Measurements from ENCODE around the gene NPBWR2.

Gene NPBWR2

DNA sequence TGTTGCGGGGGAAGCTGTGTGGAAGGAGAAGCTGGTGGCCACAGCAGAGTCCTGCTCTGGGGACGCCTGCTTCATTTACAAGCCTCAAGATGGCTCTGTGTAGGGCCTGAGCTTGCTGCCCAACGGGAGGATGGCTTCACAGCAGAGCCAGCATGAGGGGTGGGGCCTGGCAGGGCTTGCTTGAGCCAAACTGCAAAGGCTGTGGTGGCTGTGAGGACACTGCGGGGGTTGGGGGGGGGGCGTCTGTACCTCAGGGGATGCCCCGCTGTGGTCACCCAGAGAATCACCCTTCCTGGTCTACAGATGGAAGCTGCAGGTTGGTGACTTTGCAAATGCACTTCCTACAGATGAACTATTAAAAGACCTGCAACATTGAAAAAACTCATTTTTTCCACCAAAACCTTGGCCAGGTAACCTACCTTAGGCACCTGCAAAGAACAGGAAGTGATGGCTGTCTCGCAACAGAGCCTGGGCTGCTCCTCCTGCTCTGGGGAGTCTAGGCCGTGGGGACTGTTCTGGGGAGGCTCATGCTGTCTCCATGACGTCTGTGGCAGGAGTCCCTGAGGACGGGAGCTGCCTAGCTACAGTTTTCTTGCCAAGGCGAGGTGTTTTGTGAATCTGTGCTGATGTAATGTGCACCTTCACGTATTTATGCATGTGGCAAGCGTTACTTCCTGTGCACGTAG lies 7.3 kb downstream of the NPBWR2 start:
- H3K4me3 ChIP-seq (ENCODE audit: low read depth, low read length): no peak overlapping the region
- peaks cover 39% of the 10 kb centered on the region for H3K27me3 ChIP-seq (ENCODE audit: insufficient read depth, low read length)
- no peaks in the 10 kb centered on the region for H3K4me1 ChIP-seq (ENCODE audit: control insufficient read depth, insufficient read depth, low read length, unreplicated experiment)
- no peaks in the 10 kb centered on the region for H3K79me2 ChIP-seq (ENCODE audit: control insufficient read depth, insufficient read depth, low read length, unreplicated experiment)
- no peak overlapping the region for H3K27ac ChIP-seq (ENCODE audit: low read depth, low read length)
- no peaks in the 10 kb centered on the region for H3K36me3 ChIP-seq (ENCODE audit: insufficient read depth, low read length)
- no peak overlapping the region for H2AFZ ChIP-seq (ENCODE audit: low read length, unreplicated experiment)

GRCh38 chr20:64099086-64099786 lies 8.1 kb downstream of the NPBWR2 start:
- no peaks in the 10 kb centered on the region for H3K79me2 ChIP-seq (ENCODE audit: control insufficient read depth, insufficient read depth, low read length, unreplicated experiment)

GRCh38 chr20:64098471-64099013 lies 8.8 kb downstream of the NPBWR2 start:
- Histone ChIP-seq H3K4me3 (ENCODE audit: low read depth, low read length) (no peak overlapping the region), H3K27me3 (ENCODE audit: insufficient read depth, low read length) (peaks cover 32% of the 10 kb centered on the region), H3K4me1 (ENCODE audit: control insufficient read depth, insufficient read depth, low read length, unreplicated experiment) (no peaks in the 10 kb centered on the region), H3K36me3 (ENCODE audit: insufficient read depth, low read length) (no peaks in the 10 kb centered on the region), H3K27ac (ENCODE audit: low read depth, low read length) (no peak overlapping the region), H2AFZ (ENCODE audit: low read length, unreplicated experiment) (no peak overlapping the region), H3K79me2 (ENCODE audit: control insufficient read depth, insufficient read depth, low read length, unreplicated experiment) (no peaks in the 10 kb centered on the region)

More at GRCh38 chr20:64099086-64099786, 8.1 kb downstream of the NPBWR2 start:
- H3K27me3 ChIP-seq (ENCODE audit: insufficient read depth, low read length): peaks cover 39% of the 10 kb centered on the region
- H3K4me3 ChIP-seq (ENCODE audit: low read depth, low read length): no peak overlapping the region
- no peak overlapping the region for H2AFZ ChIP-seq (ENCODE audit: low read length, unreplicated experiment)
- no peak overlapping the region for H3K27ac ChIP-seq (ENCODE audit: low read depth, low read length)
- H3K4me1 ChIP-seq (ENCODE audit: control insufficient read depth, insufficient read depth, low read length, unreplicated experiment): no peaks in the 10 kb centered on the region
- no peaks in the 10 kb centered on the region for H3K36me3 ChIP-seq (ENCODE audit: insufficient read depth, low read length)

- Histone ChIP-seq H3K27me3 (ENCODE audit: insufficient read depth, low read length) (peaks cover 12% of the 10 kb centered on the region), H3K4me1 (ENCODE audit: control insufficient read depth, insufficient read depth, low read length, unreplicated experiment) (no peaks in the 10 kb centered on the region), H3K36me3 (ENCODE audit: insufficient read depth, low read length) (no peaks in the 10 kb centered on the region), H3K79me2 (ENCODE audit: control insufficient read depth, insufficient read depth, low read length, unreplicated experiment) (no peaks in the 10 kb centered on the region), H3K27ac (ENCODE audit: low read depth, low read length) (no peak overlapping the region), H2AFZ (ENCODE audit: low read length, unreplicated experiment) (no peak overlapping the region), H3K4me3 (ENCODE audit: low read depth, low read length) (no peak overlapping the region)
Measured at GRCh38 chr20:64096535-64096934, 10.8 kb downstream of the NPBWR2 start.

DNA sequence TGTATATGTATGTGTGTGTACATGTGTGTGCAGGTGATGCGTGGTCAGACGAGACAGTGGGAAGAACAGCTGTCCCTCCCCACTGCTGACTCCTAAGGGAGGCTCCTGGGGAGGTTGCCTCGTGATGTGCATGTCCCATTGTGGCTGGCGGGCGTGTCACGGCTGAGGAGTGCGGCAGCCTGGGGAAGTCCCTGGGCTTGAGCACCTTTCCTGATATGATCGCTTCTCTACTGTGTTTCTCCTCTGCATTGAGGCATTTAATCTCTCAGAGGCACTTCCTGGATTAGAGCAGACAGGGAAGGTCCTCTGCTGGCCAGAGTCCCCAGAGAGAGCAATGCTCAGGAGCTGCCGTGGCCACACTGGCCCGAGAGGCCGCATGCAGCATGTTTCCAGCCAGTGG lies 11.4 kb downstream of the NPBWR2 start:
- no peaks in the 10 kb centered on the region for H3K36me3 ChIP-seq (ENCODE audit: insufficient read depth, low read length)
- H3K4me3 ChIP-seq (ENCODE audit: low read depth, low read length): no peak overlapping the region
- no peaks in the 10 kb centered on the region for H3K4me1 ChIP-seq (ENCODE audit: control insufficient read depth, insufficient read depth, low read length, unreplicated experiment)
- H3K27me3 ChIP-seq (ENCODE audit: insufficient read depth, low read length): peaks cover 6% of the 10 kb centered on the region
- H3K27ac ChIP-seq (ENCODE audit: low read depth, low read length): no peak overlapping the region
- no peak overlapping the region for H2AFZ ChIP-seq (ENCODE audit: low read length, unreplicated experiment)
- no peaks in the 10 kb centered on the region for H3K79me2 ChIP-seq (ENCODE audit: control insufficient read depth, insufficient read depth, low read length, unreplicated experiment)

GRCh38 chr20:64095455-64095854 lies 11.9 kb downstream of the NPBWR2 start:
- Histone ChIP-seq H3K27me3 (ENCODE audit: insufficient read depth, low read length) (peaks cover 1% of the 10 kb centered on the region; the same call in 1 of the 2 replicates), H3K27ac (ENCODE audit: low read depth, low read length) (no peak overlapping the region), H3K79me2 (ENCODE audit: control insufficient read depth, insufficient read depth, low read length, unreplicated experiment) (no peaks in the 10 kb centered on the region), H2AFZ (ENCODE audit: low read length, unreplicated experiment) (no peak overlapping the region), H3K4me3 (ENCODE audit: low read depth, low read length) (no peak overlapping the region), H3K36me3 (ENCODE audit: insufficient read depth, low read length) (no peaks in the 10 kb centered on the region), H3K4me1 (ENCODE audit: control insufficient read depth, insufficient read depth, low read length, unreplicated experiment) (no peaks in the 10 kb centered on the region)

DNA sequence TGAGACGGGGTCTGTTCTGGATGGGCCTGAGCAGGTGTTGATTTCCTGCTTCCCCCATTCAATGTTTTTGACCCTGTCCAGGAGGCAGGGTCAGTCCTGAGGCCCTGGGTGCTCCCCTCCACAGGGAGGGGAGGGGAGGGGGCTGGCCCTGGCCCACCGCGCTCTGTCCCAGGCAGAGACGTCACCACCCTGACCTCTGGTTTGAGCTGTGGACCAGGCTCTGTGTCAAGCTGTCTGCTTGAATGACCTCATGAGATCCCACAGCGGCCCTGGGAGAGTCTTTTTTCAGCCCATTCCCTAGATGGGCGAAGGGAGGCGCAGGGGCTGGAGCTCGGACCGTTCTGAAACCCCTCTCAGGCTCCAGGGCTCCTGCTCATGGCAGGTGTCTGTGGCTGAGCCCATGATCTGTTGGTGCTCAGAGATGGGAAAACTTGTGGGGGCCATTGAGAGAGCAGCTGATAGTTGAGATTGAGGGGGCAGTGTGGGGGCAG lies 14.3 kb downstream of the NPBWR2 start:
- Histone ChIP-seq H3K4me3 (ENCODE audit: low read depth, low read length) (no peak overlapping the region), H3K27ac (ENCODE audit: low read depth, low read length) (no peak overlapping the region)

DNA sequence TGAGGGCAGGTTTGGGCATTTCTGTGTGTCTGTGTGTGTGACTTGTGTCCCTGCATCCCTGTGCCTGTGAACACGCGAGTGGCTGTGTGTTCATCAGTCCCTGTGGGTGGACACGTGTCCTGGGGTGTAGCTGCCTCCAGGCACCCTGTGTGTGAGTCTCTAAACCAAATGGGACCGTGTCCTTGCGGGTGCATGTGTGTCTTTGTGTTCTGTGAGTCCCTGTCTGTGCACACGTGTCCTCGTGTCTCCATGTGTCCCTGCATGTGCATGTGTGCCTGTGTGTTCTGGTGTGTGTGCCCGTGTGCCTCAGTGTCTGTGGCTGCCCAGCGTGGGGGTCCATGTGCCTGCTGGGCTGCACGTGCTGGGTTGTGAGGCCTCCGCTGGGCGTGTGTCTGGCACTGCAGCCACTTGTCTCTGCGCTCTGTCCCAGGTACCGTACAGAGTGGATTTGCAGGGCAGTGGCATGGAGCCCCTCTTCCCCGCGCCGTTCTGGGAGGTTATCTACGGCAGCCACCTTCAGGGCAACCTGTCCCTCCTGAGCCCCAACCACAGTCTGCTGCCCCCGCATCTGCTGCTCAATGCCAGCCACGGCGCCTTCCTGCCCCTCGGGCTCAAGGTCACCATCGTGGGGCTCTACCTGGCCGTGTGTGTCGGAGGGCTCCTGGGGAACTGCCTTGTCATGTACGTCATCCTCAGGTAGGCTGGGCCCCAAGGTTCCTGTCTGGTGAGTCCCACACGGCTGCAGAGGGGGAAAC lies 14.9 kb downstream of the NPBWR2 start:
- H3K4me1 ChIP-seq (ENCODE audit: control insufficient read depth, insufficient read depth, low read length, unreplicated experiment): no peaks in the 10 kb centered on the region
- no peak overlapping the region for H2AFZ ChIP-seq (ENCODE audit: low read length, unreplicated experiment)
- H3K4me3 ChIP-seq (ENCODE audit: low read depth, low read length): no peak overlapping the region
- H3K36me3 ChIP-seq (ENCODE audit: insufficient read depth, low read length): no peaks in the 10 kb centered on the region
- H3K79me2 ChIP-seq (ENCODE audit: control insufficient read depth, insufficient read depth, low read length, unreplicated experiment): no peaks in the 10 kb centered on the region
- H3K27me3 ChIP-seq (ENCODE audit: insufficient read depth, low read length): no peaks in the 10 kb centered on the region
- no peak overlapping the region for H3K27ac ChIP-seq (ENCODE audit: low read depth, low read length)

More for the DNA sequence above, 14.3 kb downstream of the NPBWR2 start:
- H3K36me3 ChIP-seq (ENCODE audit: insufficient read depth, low read length): no peaks in the 10 kb centered on the region
- H3K27me3 ChIP-seq (ENCODE audit: insufficient read depth, low read length): no peaks in the 10 kb centered on the region
- H3K79me2 ChIP-seq (ENCODE audit: control insufficient read depth, insufficient read depth, low read length, unreplicated experiment): no peaks in the 10 kb centered on the region
- no peaks in the 10 kb centered on the region for H3K4me1 ChIP-seq (ENCODE audit: control insufficient read depth, insufficient read depth, low read length, unreplicated experiment)
- H2AFZ ChIP-seq (ENCODE audit: low read length, unreplicated experiment): no peak overlapping the region

- no peak overlapping the region for H2AFZ ChIP-seq (ENCODE audit: low read length, unreplicated experiment)
- no peaks in the 10 kb centered on the region for H3K79me2 ChIP-seq (ENCODE audit: control insufficient read depth, insufficient read depth, low read length, unreplicated experiment)
- H3K36me3 ChIP-seq (ENCODE audit: insufficient read depth, low read length): no peaks in the 10 kb centered on the region
- H3K4me3 ChIP-seq (ENCODE audit: low read depth, low read length): no peak overlapping the region
- no peak overlapping the region for H3K27ac ChIP-seq (ENCODE audit: low read depth, low read length)
- H3K4me1 ChIP-seq (ENCODE audit: control insufficient read depth, insufficient read depth, low read length, unreplicated experiment): no peaks in the 10 kb centered on the region
- H3K27me3 ChIP-seq (ENCODE audit: insufficient read depth, low read length): peaks cover 1% of the 10 kb centered on the region; the same call in 1 of the 2 replicates
Measured at GRCh38 chr20:64091770-64092169, 15.6 kb downstream of the NPBWR2 start.

DNA sequence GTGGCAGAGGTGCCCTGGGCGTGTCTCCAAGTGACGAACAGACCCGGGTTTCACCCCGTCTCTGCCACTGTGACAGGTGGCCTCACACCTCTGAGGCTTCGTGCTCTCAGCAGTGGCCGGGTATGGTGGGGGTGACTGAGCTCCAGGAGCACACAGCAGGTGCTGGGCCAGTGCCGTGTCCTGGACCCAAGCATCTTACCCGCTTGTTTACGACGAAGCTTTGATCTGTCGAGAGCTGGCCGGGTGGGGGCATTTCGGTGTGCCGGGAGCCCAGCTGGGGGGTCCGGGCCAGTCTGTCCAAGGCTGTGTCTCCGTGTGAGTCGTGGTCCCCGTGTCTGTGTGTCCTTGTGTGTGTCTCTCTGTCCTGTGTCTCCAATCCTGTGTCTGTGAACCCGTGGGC lies 16.0 kb downstream of the NPBWR2 start:
- Histone ChIP-seq H3K27ac (ENCODE audit: low read depth, low read length) (no peak overlapping the region), H3K4me3 (ENCODE audit: low read depth, low read length) (no peak overlapping the region), H3K4me1 (ENCODE audit: control insufficient read depth, insufficient read depth, low read length, unreplicated experiment) (no peaks in the 10 kb centered on the region), H2AFZ (ENCODE audit: low read length, unreplicated experiment) (no peak overlapping the region), H3K27me3 (ENCODE audit: insufficient read depth, low read length) (peaks cover 5% of the 10 kb centered on the region), H3K36me3 (ENCODE audit: insufficient read depth, low read length) (no peaks in the 10 kb centered on the region), H3K79me2 (ENCODE audit: control insufficient read depth, insufficient read depth, low read length, unreplicated experiment) (no peaks in the 10 kb centered on the region)
